Neural cell (in vitro differentiated cells): ENCODE measurements around the gene SERINC4.

Experiments
- EP300 ChIP-seq: fragments of 450-650 bp; conservative IDR thresholded peaks from 2 replicates; pipeline ENCODE4 v1.6.1; 2014; ENCODE audit warnings: antibody characterized with exemption, mild to moderate bottlenecking, moderate library complexity; ENCODE audit not compliant: poor library complexity, severe bottlenecking
- EZH2 ChIP-seq: fragments of 200-600, 300-800 bp; shearing (Covaris generic), sonication (generic); IDR thresholded peaks from 2 replicates; pipeline ENCODE4 v1.6.1; 2014; ENCODE audit warnings: antibody characterized with exemption, low read length, borderline replicate concordance, mild to moderate bottlenecking; ENCODE audit not compliant: insufficient read depth, poor library complexity, severe bottlenecking
- MXI1 ChIP-seq: fragments of 450-650 bp; conservative IDR thresholded peaks from 2 replicates; pipeline ENCODE4 v1.6.1; 2014; ENCODE audit warnings: antibody characterized with exemption, mild to moderate bottlenecking; ENCODE audit not compliant: poor library complexity, severe bottlenecking
- POLR2AphosphoS5 ChIP-seq: IDR thresholded peaks from 2 replicates; pipeline ENCODE4 v1.6.1; 2012
- TAF1 ChIP-seq: IDR thresholded peaks from 2 replicates; pipeline ENCODE4 v1.6.1; 2012; ENCODE audit warnings: low read depth
- TF ChIP-seq, protein P1 (sequence below): fragments of 450-650 bp; IDR thresholded peaks from 2 replicates; pipeline ENCODE4 v1.5.1; 2014; ENCODE audit warnings: antibody characterized with exemption, mild to moderate bottlenecking, moderate library complexity; ENCODE audit not compliant: poor library complexity, severe bottlenecking

GRCh38 chr15:43796566-43796965, 3.5 kb downstream of the SERINC4 start:
- TF ChIP-seq, protein P1, sequence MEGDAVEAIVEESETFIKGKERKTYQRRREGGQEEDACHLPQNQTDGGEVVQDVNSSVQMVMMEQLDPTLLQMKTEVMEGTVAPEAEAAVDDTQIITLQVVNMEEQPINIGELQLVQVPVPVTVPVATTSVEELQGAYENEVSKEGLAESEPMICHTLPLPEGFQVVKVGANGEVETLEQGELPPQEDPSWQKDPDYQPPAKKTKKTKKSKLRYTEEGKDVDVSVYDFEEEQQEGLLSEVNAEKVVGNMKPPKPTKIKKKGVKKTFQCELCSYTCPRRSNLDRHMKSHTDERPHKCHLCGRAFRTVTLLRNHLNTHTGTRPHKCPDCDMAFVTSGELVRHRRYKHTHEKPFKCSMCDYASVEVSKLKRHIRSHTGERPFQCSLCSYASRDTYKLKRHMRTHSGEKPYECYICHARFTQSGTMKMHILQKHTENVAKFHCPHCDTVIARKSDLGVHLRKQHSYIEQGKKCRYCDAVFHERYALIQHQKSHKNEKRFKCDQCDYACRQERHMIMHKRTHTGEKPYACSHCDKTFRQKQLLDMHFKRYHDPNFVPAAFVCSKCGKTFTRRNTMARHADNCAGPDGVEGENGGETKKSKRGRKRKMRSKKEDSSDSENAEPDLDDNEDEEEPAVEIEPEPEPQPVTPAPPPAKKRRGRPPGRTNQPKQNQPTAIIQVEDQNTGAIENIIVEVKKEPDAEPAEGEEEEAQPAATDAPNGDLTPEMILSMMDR = no peak
- TF ChIP-seq TAF1 (no peak), EZH2 (no peak), MXI1 (no peak), EP300 (no peak), POLR2AphosphoS5 (no peak)
